Left ventricle myocardium superior (tissue), 1 donor: ENCODE results near the gene SLC4A9. TPM values are rescaled to one million over a fixed set of nuclear protein-coding genes. Genes with fewer than 3 reads are reported as not detected.
"Not testable (repeated sequence)": the region's sequence is repeated elsewhere in the genome, so short reads cannot be mapped to it uniquely, and the experiment has no call there.

Source experiments
- ATAC-seq: fragments of 200-7000 bp; cut with Tn5 transposase; one replicate; pipeline ENCODE4 v1.9.1; 2020; ENCODE audit warnings: mild to moderate bottlenecking, moderate library complexity
- DNase-seq: peaks from one replicate; pipeline ENCODE4 v3.0.0-alpha.2; 2020
- intact Hi-C: fragments of 100-400 bp; cut with micrococcal nuclease; formaldehyde crosslinking; loops from one replicate; pipeline ENCODE4 v1.11.0; 2022
- total RNA-seq: library from RNA; stranded (reverse); fragmentation: NEBNext Ultra II Directional; extraction: Animal tissue kit (Norgen Biotek cat#: 25700); gene quantifications from one replicate; pipeline ENCODE4 v1.2.1, GENCODE V29; 2021
- donor health status: DM: no; HTN: yes; CAD: no; lungs with severe emphysema.

The SLC4A9 gene
- total RNA-seq, 1 donor from 2014 or later: not detected

- intact Hi-C loops: no loop called here
- ATAC-seq (no peak), DNase-seq (no peak)
These were observed 60.8 kb downstream of the SLC4A9 start for GRCh38 chr5:140420665-140421361.

DNA sequence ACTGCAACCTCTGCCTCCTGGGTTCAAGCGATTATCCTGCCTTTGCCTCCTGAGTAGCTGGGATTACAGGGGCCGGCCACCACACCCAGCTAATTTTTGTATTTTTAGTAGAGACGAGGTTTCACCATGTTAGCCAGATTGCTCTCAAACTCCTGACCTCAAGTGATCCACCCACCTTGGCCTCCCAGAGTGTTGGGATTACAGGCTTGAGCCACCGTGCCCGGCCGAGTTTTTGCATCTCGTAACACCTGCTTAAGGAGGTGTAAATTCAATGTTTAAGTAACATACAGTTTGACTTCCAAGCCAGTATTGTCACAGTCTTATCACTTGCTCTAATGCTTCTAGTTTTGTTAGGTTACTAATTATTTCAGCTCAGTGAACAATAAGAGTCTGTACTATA lies 61.4 kb downstream of the SLC4A9 start:
- ATAC-seq, DNase-seq, intact Hi-C loops: not testable (repeated sequence)

GRCh38 chr5:140423609-140424008 lies 63.6 kb downstream of the SLC4A9 start:
- intact Hi-C loops: no loop called here
- ATAC-seq (no peak), DNase-seq (no peak)

GRCh38 chr5:140424135-140424534 lies 64.1 kb downstream of the SLC4A9 start:
- intact Hi-C loops: no loop called here
- DNase-seq: no peak
- no peak for ATAC-seq

Other genes with a start within 250 kb of the SLC4A9 start
- 24.6 TPM for gene PURA, start 246.1 kb upstream of the SLC4A9 start, total RNA-seq
- 11.8 TPM for gene IGIP, start 234.3 kb upstream of the SLC4A9 start, total RNA-seq
- 58.2 TPM for gene CYSTM1, start 185.0 kb upstream of the SLC4A9 start, total RNA-seq
- 68.1 TPM for gene PFDN1, start 57.1 kb upstream of the SLC4A9 start, total RNA-seq
- 21.9 TPM for gene HBEGF, start 13.6 kb upstream of the SLC4A9 start, total RNA-seq
- gene ANKHD1, start 41.6 kb downstream of the SLC4A9 start, total RNA-seq: 66.1 TPM
- 18.2 TPM for gene EIF4EBP3, start 187.5 kb downstream of the SLC4A9 start, total RNA-seq
- 27.4 TPM for gene SRA1, start 197.3 kb downstream of the SLC4A9 start, total RNA-seq
- gene APBB3, start 204.4 kb downstream of the SLC4A9 start, total RNA-seq: 13.3 TPM
- gene SLC35A4, start 204.6 kb downstream of the SLC4A9 start, total RNA-seq: 77.5 TPM